Caco-2 (cell line): Measurements from ENCODE around the gene LRP1B. TPM values are rescaled to one million over a fixed set of nuclear protein-coding genes. Genes with fewer than 3 reads are reported as not detected.

Experiments used
- BruUV-seq: library from RNA; stranded (reverse); fragments of 400-500 nt; replicated peaks from 2 replicates; lab custom pipeline; 2021; lab: Mats Ljungman, UMichigan
- CTCF ChIA-PET: fragments of 300-600 bp; sonication (Branson Sonifier 250); formaldehyde crosslinking; loops from one replicate; lab custom pipeline; 2022; ENCODE audit warnings: antibody characterized with exemption; lab: Charles Lee
- POLR2A ChIA-PET: fragments of 300-600 bp; sonication (Branson Sonifier 250); formaldehyde crosslinking; loops from one replicate; lab custom pipeline; 2022; ENCODE audit warnings: antibody characterized with exemption; lab: Charles Lee
- DNase-seq, 2 experiments: peaks; one replicate each; pipeline versions ENCODE4 v3.0.0 to v3.0.0-alpha.2; 2020 to 2022
- H3K27me3 ChIP-seq: replicated peaks from 2 replicates; pipeline ENCODE4 v1.6.0; 2011; ENCODE audit warnings: low read length; ENCODE audit not compliant: control insufficient read depth, insufficient read depth
- H3K36me3 ChIP-seq: 2 replicates; pipeline ENCODE4 v1.5.1; 2011; ENCODE audit warnings: low read length; ENCODE audit not compliant: control insufficient read depth, insufficient read depth
- H3K4me1 ChIP-seq: fragments of 250-450 bp; sonication (Bioruptor Pico); 2 replicates; pipeline ENCODE4 v1.5.1; 2020; ENCODE audit warnings: mild to moderate bottlenecking
- H3K4me3 ChIP-seq: 2 replicates; pipeline ENCODE4 v1.5.1; 2011; ENCODE audit warnings: low read depth, mild to moderate bottlenecking, control low read depth, low read length
- H3K9me3 ChIP-seq: fragments of 250-450 bp; sonication (Bioruptor Pico); 2 replicates; pipeline ENCODE4 v1.5.1; 2020; ENCODE audit warnings: mild to moderate bottlenecking, moderate library complexity
- H3K27ac Mint-ChIP-seq: one replicate; pipeline ENCODE4 v1.8.0; 2022; ENCODE audit warnings: mixed read lengths; ENCODE audit not compliant: unreplicated experiment
- H3K27me3 Mint-ChIP-seq: one replicate; pipeline ENCODE4 v1.8.0; 2022; ENCODE audit warnings: mixed read lengths; ENCODE audit not compliant: insufficient read depth, unreplicated experiment
- H3K36me3 Mint-ChIP-seq: one replicate; pipeline ENCODE4 v1.8.0; 2022; ENCODE audit warnings: mild to moderate bottlenecking, mixed read lengths; ENCODE audit not compliant: insufficient read depth, unreplicated experiment
- H3K4me1 Mint-ChIP-seq: one replicate; pipeline ENCODE4 v1.8.0; 2022; ENCODE audit warnings: low read depth, mixed read lengths; ENCODE audit not compliant: unreplicated experiment
- H3K4me3 Mint-ChIP-seq: one replicate; pipeline ENCODE4 v1.8.0; 2022; ENCODE audit warnings: mild to moderate bottlenecking, moderate library complexity, mixed read lengths; ENCODE audit not compliant: unreplicated experiment
- H3K9me3 Mint-ChIP-seq: one replicate; pipeline ENCODE4 v1.8.0; 2022; ENCODE audit warnings: mixed read lengths; ENCODE audit not compliant: unreplicated experiment
- intact Hi-C: fragments of 100-400 bp; cut with micrococcal nuclease; formaldehyde crosslinking; loops from one replicate; pipeline ENCODE4 v1.10.0; 2022; ENCODE audit not compliant: unreplicated experiment
- total RNA-seq: library from RNA; stranded (reverse); gene quantifications from 2 replicates; pipeline ENCODE4 v1.2.3, GENCODE V29; 2022
- TF ChIP-seq, protein P1 (sequence below), 2 experiments: fragments of 200-600 bp in 1 of 2; IDR thresholded peaks; 1 replicate in 1 of 2; 2 replicates in 1 of 2; pipeline versions ENCODE4 v1.5.1 to v1.8.0; 2011 to 2022; ENCODE audit warnings: antibody characterized with exemption in 1 of 2, control low read depth in 1 of 2, inconsistent platforms in 1 of 2, low read depth in 1 of 2, low read length in 1 of 2, mild to moderate bottlenecking in 1 of 2, moderate library complexity in 1 of 2; ENCODE audit not compliant: insufficient read depth in 1 of 2, severe bottlenecking in 1 of 2, unreplicated experiment in 1 of 2

The LRP1B gene
- total RNA-seq, 1 experiment from 2014 or later, result not detected

DNA sequence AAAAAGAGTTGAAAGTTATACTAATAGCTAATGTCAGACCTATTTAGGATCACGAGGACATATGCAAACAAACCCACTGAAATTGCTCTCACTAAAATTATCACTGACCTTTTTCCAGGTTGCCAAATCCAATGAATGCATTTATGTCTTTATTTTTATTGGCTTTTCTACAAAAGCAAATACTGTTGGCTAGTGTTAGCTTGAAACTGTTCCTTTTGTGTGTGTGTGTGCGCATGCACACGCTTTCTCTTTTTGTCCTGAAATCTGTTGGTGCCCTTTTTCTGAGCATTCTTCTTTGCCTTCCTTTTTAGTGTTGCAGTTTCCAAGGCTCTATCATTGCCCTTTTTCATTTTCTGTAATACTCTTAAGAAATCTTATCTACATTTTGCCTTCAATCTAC, 1269.2 kb downstream of the LRP1B start:
- no peaks in the 10 kb centered on the region for H3K27me3 Mint-ChIP-seq
- no TSS peak for BruUV-seq
- ChIA-PET CTCF (no interaction called here), POLR2A (no interaction called here)
- no peak for DNase-seq
- TF ChIP-seq, protein P1, sequence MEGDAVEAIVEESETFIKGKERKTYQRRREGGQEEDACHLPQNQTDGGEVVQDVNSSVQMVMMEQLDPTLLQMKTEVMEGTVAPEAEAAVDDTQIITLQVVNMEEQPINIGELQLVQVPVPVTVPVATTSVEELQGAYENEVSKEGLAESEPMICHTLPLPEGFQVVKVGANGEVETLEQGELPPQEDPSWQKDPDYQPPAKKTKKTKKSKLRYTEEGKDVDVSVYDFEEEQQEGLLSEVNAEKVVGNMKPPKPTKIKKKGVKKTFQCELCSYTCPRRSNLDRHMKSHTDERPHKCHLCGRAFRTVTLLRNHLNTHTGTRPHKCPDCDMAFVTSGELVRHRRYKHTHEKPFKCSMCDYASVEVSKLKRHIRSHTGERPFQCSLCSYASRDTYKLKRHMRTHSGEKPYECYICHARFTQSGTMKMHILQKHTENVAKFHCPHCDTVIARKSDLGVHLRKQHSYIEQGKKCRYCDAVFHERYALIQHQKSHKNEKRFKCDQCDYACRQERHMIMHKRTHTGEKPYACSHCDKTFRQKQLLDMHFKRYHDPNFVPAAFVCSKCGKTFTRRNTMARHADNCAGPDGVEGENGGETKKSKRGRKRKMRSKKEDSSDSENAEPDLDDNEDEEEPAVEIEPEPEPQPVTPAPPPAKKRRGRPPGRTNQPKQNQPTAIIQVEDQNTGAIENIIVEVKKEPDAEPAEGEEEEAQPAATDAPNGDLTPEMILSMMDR (IDR thresholded peaks at IDR 0.05; ENCODE audit: insufficient read depth in 1 of 2, low read depth in 1 of 2, low read length in 1 of 2, severe bottlenecking in 1 of 2, unreplicated experiment in 1 of 2), result no peak
- no peak overlapping the region for H3K4me3 Mint-ChIP-seq
- peaks cover 7% of the 10 kb centered on the region for H3K4me1 Mint-ChIP-seq
- H3K36me3 Mint-ChIP-seq, result no peaks in the 10 kb centered on the region
- no peaks in the 10 kb centered on the region for H3K9me3 Mint-ChIP-seq
- no peaks in the 10 kb centered on the region for H3K36me3 ChIP-seq
- no peaks in the 10 kb centered on the region for H3K4me1 ChIP-seq
- no peak overlapping the region for H3K27ac Mint-ChIP-seq
- no peaks in the 10 kb centered on the region for H3K27me3 ChIP-seq
- H3K9me3 ChIP-seq, result no peaks in the 10 kb centered on the region
- no peak overlapping the region for H3K4me3 ChIP-seq
- intact Hi-C loops, result loop anchor here (2.0 to 5.0 kb wide), 5 partner anchors 54 to 1071 kb away; no protein-coding TSS in a partner anchor

DNA sequence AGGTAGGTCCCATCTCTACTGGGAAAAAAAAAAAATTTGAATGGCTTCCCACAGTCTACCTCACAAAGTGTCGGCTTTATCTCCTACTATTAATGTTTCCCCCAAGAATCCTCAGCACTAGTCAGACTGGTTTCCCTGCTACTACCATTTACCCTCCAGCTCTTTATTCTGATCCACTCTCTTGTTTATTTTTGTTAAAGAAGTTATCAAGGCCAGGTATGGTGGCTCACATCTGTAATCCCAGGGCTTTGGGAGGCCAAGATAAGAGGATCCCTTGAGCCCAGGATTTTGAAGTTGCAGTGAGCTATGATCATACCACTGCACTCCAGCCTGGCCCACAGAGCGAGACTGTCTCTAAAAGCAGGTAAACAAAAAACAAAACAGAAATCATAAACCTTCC, 1275.3 kb downstream of the LRP1B start:
- BruUV-seq, result no TSS peak
- TF ChIP-seq, protein P1 (IDR thresholded peaks at IDR 0.05; ENCODE audit: insufficient read depth in 1 of 2, low read depth in 1 of 2, low read length in 1 of 2, severe bottlenecking in 1 of 2, unreplicated experiment in 1 of 2), result no peak
- ChIA-PET CTCF (no interaction called here), POLR2A (no interaction called here)
- H3K27me3 ChIP-seq, result no peaks in the 10 kb centered on the region
- Mint-ChIP-seq H3K36me3 (no peaks in the 10 kb centered on the region), H3K9me3 (no peaks in the 10 kb centered on the region), H3K27ac (peak overlapping the region; percentile 11), H3K4me3 (no peak overlapping the region), H3K4me1 (peaks cover 20% of the 10 kb centered on the region), H3K27me3 (no peaks in the 10 kb centered on the region)
- peak; percentile 51 to 61 for DNase-seq
- H3K4me1 ChIP-seq, result peaks cover 15% of the 10 kb centered on the region
- no peaks in the 10 kb centered on the region for H3K36me3 ChIP-seq
- intact Hi-C loops, result no loop called here
- H3K4me3 ChIP-seq, result no peak overlapping the region
- no peaks in the 10 kb centered on the region for H3K9me3 ChIP-seq

DNA sequence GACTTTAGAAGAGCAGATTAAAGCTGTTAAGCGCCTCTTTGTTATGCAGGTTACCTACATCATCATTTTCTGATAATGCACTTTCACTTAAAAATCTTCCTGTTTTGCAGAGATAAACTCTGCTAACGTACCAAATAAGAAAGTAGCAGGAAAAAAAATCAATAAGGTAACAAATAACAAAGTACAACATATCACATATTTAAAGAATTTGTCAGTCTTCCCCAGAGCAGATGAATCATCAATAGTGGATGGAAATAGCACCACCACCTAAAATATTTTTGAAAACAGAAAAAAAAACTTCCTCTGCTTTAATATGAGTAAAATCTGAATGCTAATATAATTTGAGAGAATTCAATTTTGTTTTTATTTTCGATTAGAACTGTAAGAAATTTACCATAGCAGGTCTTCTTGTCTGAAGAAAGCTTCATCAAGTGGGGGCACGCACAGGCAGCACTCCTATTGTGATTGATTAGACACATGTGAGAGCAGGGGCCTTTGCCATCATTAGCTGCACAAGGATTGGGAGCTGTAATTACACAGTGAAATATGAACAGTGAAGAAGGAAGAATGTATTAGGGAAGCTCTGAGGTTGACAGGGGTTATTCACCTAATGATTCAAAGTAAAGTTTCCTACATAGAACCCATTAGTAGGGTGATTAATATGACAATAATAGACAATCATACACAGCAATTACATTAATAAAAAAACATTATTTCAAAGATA, 1279.4 kb downstream of the LRP1B start:
- BruUV-seq, result no TSS peak
- H3K4me1 ChIP-seq, result peaks cover 15% of the 10 kb centered on the region
- no peak overlapping the region for H3K27ac Mint-ChIP-seq
- intact Hi-C loops, result no loop called here
- H3K27me3 ChIP-seq, result no peaks in the 10 kb centered on the region
- no peak overlapping the region for H3K4me3 ChIP-seq
- CTCF ChIA-PET, result no interaction called here
- H3K27me3 Mint-ChIP-seq, result no peaks in the 10 kb centered on the region
- DNase-seq, result no peak
- TF ChIP-seq, protein P1 (IDR thresholded peaks at IDR 0.05; ENCODE audit: insufficient read depth in 1 of 2, low read depth in 1 of 2, low read length in 1 of 2, severe bottlenecking in 1 of 2, unreplicated experiment in 1 of 2), result no peak
- no peaks in the 10 kb centered on the region for H3K9me3 ChIP-seq
- no peak overlapping the region for H3K4me3 Mint-ChIP-seq
- H3K9me3 Mint-ChIP-seq, result no peaks in the 10 kb centered on the region
- POLR2A ChIA-PET, result no interaction called here
- H3K4me1 Mint-ChIP-seq, result peaks cover 30% of the 10 kb centered on the region
- no peaks in the 10 kb centered on the region for H3K36me3 Mint-ChIP-seq
- H3K36me3 ChIP-seq, result no peaks in the 10 kb centered on the region
